H1 (cell line): Measurements from ENCODE around the gene PHACTR1. TPM values are rescaled to one million over a fixed set of nuclear protein-coding genes. Genes with fewer than 3 reads are reported as not detected.

Experiments
- CTCF ChIA-PET: fragments of 300-600 bp; sonication (Branson Sonifier 250); formaldehyde crosslinking; loops from one replicate; lab custom pipeline; 2021; ENCODE audit not compliant: partially characterized antibody; lab: Charles Lee
- POLR2A ChIA-PET: fragments of 300-600 bp; sonication (Branson Sonifier 250); formaldehyde crosslinking; loops from one replicate; lab custom pipeline; 2021; ENCODE audit warnings: inconsistent platforms; ENCODE audit not compliant: partially characterized antibody; lab: Charles Lee
- DNase-seq, 2 experiments: peaks; one replicate each; pipeline versions ENCODE4 v3.0.0 to v3.0.0-alpha.2; 2010 to 2022; ENCODE audit warnings: low spot score in 2 of 2, low read depth in 1 of 2, mixed read lengths in 1 of 2
- FAIRE-seq: peaks from 2 replicates; lab custom pipeline; 2011; peaks lifted over from hg19 to GRCh38; lab: Jason Lieb, UNC
- H2AFZ ChIP-seq: 2 replicates; pipeline ENCODE4 v1.8.1; 2012; ENCODE audit warnings: low read length, inconsistent platforms
- H2AK5ac ChIP-seq: 2 replicates; pipeline ENCODE4 v1.6.1; 2013; ENCODE audit warnings: low read depth, low read length
- H2BK120ac ChIP-seq: replicated peaks from 2 replicates; pipeline ENCODE3; 2013; ENCODE audit warnings: low read depth, low read length, inconsistent platforms
- H2BK12ac ChIP-seq: 2 replicates; pipeline ENCODE4 v1.6.1; 2013; ENCODE audit warnings: low read depth, low read length
- H2BK15ac ChIP-seq: 2 replicates; pipeline ENCODE4 v1.6.1; 2013; ENCODE audit warnings: low read length
- H2BK20ac ChIP-seq: 2 replicates; pipeline ENCODE4 v1.6.1; 2013; ENCODE audit warnings: low read length
- H2BK5ac ChIP-seq: 2 replicates; pipeline ENCODE4 v1.6.1; 2013; ENCODE audit warnings: low read depth, low read length
- H3K14ac ChIP-seq: 2 replicates; pipeline ENCODE4 v1.6.1; 2013; ENCODE audit warnings: inconsistent platforms; ENCODE audit not compliant: insufficient read length
- H3K18ac ChIP-seq: 2 replicates; pipeline ENCODE4 v1.6.1; 2013; ENCODE audit warnings: low read length; ENCODE audit errors: extremely low read depth
- H3K23ac ChIP-seq: 2 replicates; pipeline ENCODE4 v1.6.1; 2013; ENCODE audit warnings: inconsistent platforms; ENCODE audit not compliant: insufficient read length
- H3K23me2 ChIP-seq: 2 replicates; pipeline ENCODE4 v1.6.1; 2013; ENCODE audit warnings: low read depth, low read length
- H3K27ac ChIP-seq: 2 replicates; pipeline ENCODE4 v1.6.1; 2011; ENCODE audit warnings: low read depth, low read length, inconsistent platforms
- H3K27me3 ChIP-seq, 4 experiments: replicated peaks in 1 of 4; 1 replicate in 1 of 4; 2 replicates in 3 of 4; pipeline versions ENCODE4 v1.6.1 to v1.8.1; 2011 to 2013; ENCODE audit warnings: low read length in 3 of 4, mild to moderate bottlenecking in 3 of 4, inconsistent platforms in 2 of 4, mixed read lengths in 2 of 4, moderate library complexity in 1 of 4; ENCODE audit not compliant: control insufficient read depth in 3 of 4, insufficient read depth in 3 of 4; ENCODE audit errors: extremely low read depth in 1 of 4
- H3K36me3 ChIP-seq, 4 experiments: 2 replicates each; pipeline versions ENCODE4 v1.6.1 to v1.8.1; 2011 to 2013; ENCODE audit warnings: mild to moderate bottlenecking in 4 of 4, low read length in 3 of 4, moderate library complexity in 2 of 4, control low read depth in 1 of 4, inconsistent platforms in 1 of 4; ENCODE audit not compliant: insufficient read depth in 4 of 4, control insufficient read depth in 2 of 4
- H3K4ac ChIP-seq: replicated peaks from 2 replicates; pipeline ENCODE3; 2013; ENCODE audit warnings: low read length, low read depth, mixed read lengths, inconsistent platforms; ENCODE audit not compliant: insufficient read length
- H3K4me1 ChIP-seq, 4 experiments: replicated peaks in 1 of 4; 1 replicate in 1 of 4; 2 replicates in 3 of 4; pipeline versions ENCODE4 v1.6.1 to v1.8.1; 2011 to 2013; ENCODE audit warnings: low read length in 3 of 4, inconsistent platforms in 2 of 4, mixed read lengths in 1 of 4; ENCODE audit not compliant: insufficient read depth in 4 of 4, control insufficient read depth in 3 of 4
- H3K4me2 ChIP-seq, 2 experiments: 2 replicates each; pipeline versions ENCODE4 v1.6.1 to v1.8.1; 2011 to 2013; ENCODE audit warnings: low read depth in 2 of 2, low read length in 2 of 2, control low read depth in 1 of 2, inconsistent platforms in 1 of 2, mild to moderate bottlenecking in 1 of 2; ENCODE audit not compliant: insufficient read depth in 1 of 2
- H3K4me3 ChIP-seq, 4 experiments: fragments of 200-600, 300-600 bp in 1 of 4; sonication (generic), shearing (Covaris generic), sonication (Bioruptor Twin) in 1 of 4; 2 replicates each; pipeline versions ENCODE4 v1.5.1 to v1.8.1; 2011 to 2016; ENCODE audit warnings: low read length in 4 of 4, low read depth in 3 of 4, control low read depth in 2 of 4, inconsistent platforms in 2 of 4, mild to moderate bottlenecking in 2 of 4, mixed read lengths in 1 of 4, moderate library complexity in 1 of 4; ENCODE audit not compliant: insufficient read depth in 2 of 4; ENCODE audit errors: extremely low read depth in 1 of 4
- H3K56ac ChIP-seq: replicated peaks from 2 replicates; pipeline ENCODE3; 2013; ENCODE audit warnings: low read depth, mild to moderate bottlenecking, mixed read lengths, low read length, inconsistent platforms; ENCODE audit not compliant: insufficient read length
- H3K79me1 ChIP-seq: 2 replicates; pipeline ENCODE4 v1.6.1; 2013; ENCODE audit warnings: low read depth, low read length, control low read depth
- H3K79me2 ChIP-seq, 2 experiments: 2 replicates each; pipeline versions ENCODE4 v1.6.1 to v1.8.1; 2012 to 2013; ENCODE audit warnings: low read length in 2 of 2, mild to moderate bottlenecking in 2 of 2, inconsistent platforms in 1 of 2; ENCODE audit not compliant: insufficient read depth in 2 of 2, control insufficient read depth in 1 of 2
- H3K9ac ChIP-seq, 4 experiments: replicated peaks in 1 of 4; 1 replicate in 1 of 4; 2 replicates in 3 of 4; pipeline versions ENCODE4 v1.6.1 to v1.8.1; 2011 to 2013; ENCODE audit warnings: low read depth in 3 of 4, low read length in 3 of 4, control low read depth in 2 of 4, mild to moderate bottlenecking in 2 of 4, moderate library complexity in 2 of 4, inconsistent platforms in 1 of 4; ENCODE audit errors: extremely low read depth in 1 of 4
- H3K9me3 ChIP-seq, 2 experiments: 2 replicates each; pipeline versions ENCODE4 v1.6.1 to v1.8.1; 2012 to 2013; ENCODE audit warnings: mild to moderate bottlenecking in 2 of 2, moderate library complexity in 2 of 2, control low read depth in 1 of 2, inconsistent platforms in 1 of 2, low read depth in 1 of 2, low read length in 1 of 2, mixed read lengths in 1 of 2; ENCODE audit not compliant: insufficient read depth in 2 of 2
- H4K20me1 ChIP-seq, 2 experiments: replicated peaks in 1 of 2; 2 replicates each; pipeline versions ENCODE3 to v1.8.1; 2011 to 2013; ENCODE audit warnings: inconsistent platforms in 2 of 2, low read length in 2 of 2, mild to moderate bottlenecking in 1 of 2; ENCODE audit not compliant: insufficient read depth in 2 of 2, control insufficient read depth in 1 of 2
- H4K5ac ChIP-seq: 2 replicates; pipeline ENCODE4 v1.6.1; 2013; ENCODE audit warnings: low read length, low read depth, mixed read lengths, inconsistent platforms; ENCODE audit not compliant: insufficient read length
- H4K8ac ChIP-seq: 2 replicates; pipeline ENCODE4 v1.8.0; 2013; ENCODE audit warnings: mild to moderate bottlenecking, moderate library complexity, low read length, inconsistent platforms; ENCODE audit not compliant: insufficient read depth; ENCODE audit errors: extremely low read depth
- H4K91ac ChIP-seq: replicated peaks from 2 replicates; pipeline ENCODE3; 2013; ENCODE audit warnings: low read length, mixed read lengths, inconsistent platforms; ENCODE audit not compliant: insufficient read length
- CHD7 ChIP-seq: fragments of 300-600 bp; sonication (generic); IDR thresholded peaks from 2 replicates; pipeline ENCODE4 v1.7.1; 2012; ENCODE audit warnings: low read length, moderate library complexity, mild to moderate bottlenecking, inconsistent platforms; ENCODE audit not compliant: insufficient replicate concordance
- polyA plus RNA-seq, 7 experiments: library from polyadenylated mRNA; depleted of rRNA in 3 of 7; stranded (reverse) in 5 of 7; unstranded in 2 of 7; fragments of >200 nt in 5 of 7; fragments of 200-250 nt in 2 of 7; gene quantifications; 1 replicate in 5 of 7; 2 replicates in 1 of 7; 4 replicates in 1 of 7; pipeline versions ENCODE4 v1.2.1 to v1.2.3, GENCODE V29; 2011 to 2013; ENCODE audit warnings: missing spikeins in 2 of 7, mixed read lengths in 2 of 7
- total RNA-seq: library from RNA; stranded (reverse); fragmentation: NEBNext Ultra II Directional; extraction: Animal tissue kit (Norgen Biotek cat#: 25700); gene quantifications from 2 replicates; pipeline ENCODE4 v1.2.1, GENCODE V29; 2021

The PHACTR1 gene
- total and polyA plus RNA-seq, 2 of the 8 experiments (the other 6 are each of a cell fraction or from before 2014, with no cell fraction given): 3.9 to 17.1 TPM

GRCh38 chr6:12987783-12988182, 271.2 kb downstream of the PHACTR1 start:
- H3K14ac ChIP-seq: no peak overlapping the region
- no peaks in the 10 kb centered on the region for H3K23me2 ChIP-seq
- H4K5ac ChIP-seq: no peak overlapping the region
- no peaks in the 10 kb centered on the region for H3K36me3 ChIP-seq
- DNase-seq: no peak
- H3K4me1 ChIP-seq: peaks cover 0 to 3% (median 1%) of the 10 kb centered on the region in 4 experiments; a peak in 3 of 7 replicates
- no peaks in the 10 kb centered on the region for H3K27me3 ChIP-seq
- no peak overlapping the region for H2BK120ac ChIP-seq
- peaks cover 0 to 3% of the 10 kb centered on the region in 2 experiments; a peak in 1 of 4 replicates for H3K9me3 ChIP-seq
- H3K79me1 ChIP-seq: no peaks in the 10 kb centered on the region
- no peak overlapping the region for H2BK20ac ChIP-seq
- no peak overlapping the region for H2AK5ac ChIP-seq
- no peak overlapping the region for H2BK15ac ChIP-seq
- no peak overlapping the region for H3K4me2 ChIP-seq
- ChIA-PET POLR2A (interaction anchor here (0.8 kb wide), 1 partner anchor 31 kb away, joined by 4 read pairs; no protein-coding TSS in a partner anchor), CTCF (interaction anchor here (0.6 kb wide), 1 partner anchor 31 kb away, joined by 3 read pairs; no protein-coding TSS in a partner anchor)
- no peak overlapping the region for H4K8ac ChIP-seq
- H2BK5ac ChIP-seq: no peak overlapping the region
- no peak overlapping the region for H3K18ac ChIP-seq
- H3K4ac ChIP-seq: no peak overlapping the region
- H3K4me3 ChIP-seq: no peak overlapping the region
- FAIRE-seq: no peak
- no peaks in the 10 kb centered on the region for H3K79me2 ChIP-seq
- H2AFZ ChIP-seq: no peak overlapping the region
- H2BK12ac ChIP-seq: no peak overlapping the region
- no peak overlapping the region for H3K23ac ChIP-seq
- H3K56ac ChIP-seq: no peak overlapping the region
- no peak overlapping the region for H3K9ac ChIP-seq
- H3K27ac ChIP-seq: no peak overlapping the region
- H4K20me1 ChIP-seq: no peaks in the 10 kb centered on the region
- no peak overlapping the region for H4K91ac ChIP-seq
- TF ChIP-seq CHD7: no peak
